HepG2 (cell line): ENCODE results near the gene MLST8. TPM values are rescaled to one million over a fixed set of nuclear protein-coding genes. Genes with fewer than 3 reads are reported as not detected.

ENCODE experiments used
- CREB1 ChIP-seq, 2 experiments: fragments of 450-650 bp in 1 of 2; IDR thresholded peaks; 2 replicates each; pipeline ENCODE4 v1.6.1; 2016 to 2017; ENCODE audit warnings: control low read depth in 1 of 2, mild to moderate bottlenecking in 1 of 2, missing compliant biosample characterization in 1 of 2, missing genetic modification characterization in 1 of 2
- DMAP1 ChIP-seq: IDR thresholded peaks from 2 replicates; pipeline ENCODE4 v1.6.1; 2016
- JUND ChIP-seq: sonication (generic); formaldehyde crosslinking; IDR thresholded peaks from 2 replicates; pipeline ENCODE4 v1.8.0; 2022; ENCODE audit warnings: mild to moderate bottlenecking, missing genetic modification reagents
- KLF6 ChIP-seq: IDR thresholded peaks from 2 replicates; pipeline ENCODE4 v1.8.0; 2016; ENCODE audit warnings: missing biosample characterization, missing genetic modification reagents
- LCORL ChIP-seq, 2 experiments: fragments of 450-650 bp in 1 of 2; sonication (generic) in 1 of 2; formaldehyde crosslinking in 1 of 2; IDR thresholded peaks; 2 replicates each; pipeline versions ENCODE4 v1.5.0 to v1.6.1; 2017 to 2020; ENCODE audit warnings: antibody characterized with exemption in 1 of 2, missing genetic modification reagents in 1 of 2
- MAFF ChIP-seq: IDR thresholded peaks from 2 replicates; pipeline ENCODE4 v1.6.1; 2011; ENCODE audit warnings: low read depth, low read length, improper control_type of control experiment
- MEF2D ChIP-seq: sonication (generic); formaldehyde crosslinking; IDR thresholded peaks from 2 replicates; pipeline ENCODE4 v1.5.1; 2020; ENCODE audit warnings: mild to moderate bottlenecking, missing genetic modification reagents
- POGZ ChIP-seq: sonication (generic); formaldehyde crosslinking; IDR thresholded peaks from 2 replicates; pipeline ENCODE4 v1.4.0; 2020; ENCODE audit warnings: mild to moderate bottlenecking, missing genetic modification reagents
- PRMT3 ChIP-seq: sonication (generic); formaldehyde crosslinking; IDR thresholded peaks from 2 replicates; pipeline ENCODE4 v1.8.1; 2022; ENCODE audit warnings: low read depth, mild to moderate bottlenecking, moderate library complexity, missing genetic modification reagents, borderline replicate concordance
- SAFB2 ChIP-seq: sonication (generic); formaldehyde crosslinking; IDR thresholded peaks from 2 replicates; pipeline ENCODE4 v1.5.1; 2020; ENCODE audit warnings: missing genetic modification reagents, low read depth, mild to moderate bottlenecking, borderline replicate concordance
- SETDB1 ChIP-seq: sonication (generic); formaldehyde crosslinking; IDR thresholded peaks from 2 replicates; pipeline ENCODE4 v1.5.1; 2020; ENCODE audit warnings: missing genetic modification reagents, mild to moderate bottlenecking, borderline replicate concordance
- TAF15 ChIP-seq: fragments of 200-400 bp; formaldehyde crosslinking; IDR thresholded peaks from one replicate; pipeline ENCODE4 v1.6.1; 2018; ENCODE audit warnings: mild to moderate bottlenecking, low read depth, low read length; ENCODE audit not compliant: poor library complexity, severe bottlenecking
- TEAD3 ChIP-seq: optimal IDR thresholded peaks from 2 replicates; pipeline ENCODE3; 2016; ENCODE audit warnings: borderline replicate concordance
- ZNF414 ChIP-seq: sonication (generic); formaldehyde crosslinking; IDR thresholded peaks from 2 replicates; pipeline ENCODE4 v1.5.0; 2020; ENCODE audit warnings: missing genetic modification reagents
- ZNF629 ChIP-seq: sonication (generic); formaldehyde crosslinking; conservative IDR thresholded peaks from 2 replicates; pipeline ENCODE4 v1.5.0; 2020; ENCODE audit warnings: missing genetic modification reagents
- ZNF878 ChIP-seq: sonication (generic); formaldehyde crosslinking; IDR thresholded peaks from 2 replicates; pipeline ENCODE4 v1.8.1; 2023; ENCODE audit warnings: mild to moderate bottlenecking, missing genetic modification reagents, moderate library complexity
- polyA plus RNA-seq, 8 experiments: library from polyadenylated mRNA; depleted of rRNA in 3 of 8; stranded (reverse) in 7 of 8; unstranded in 1 of 8; fragments of >200 nt; fragmentation: Illumina TruSeq in 4 of 8; extraction: Trizol in 4 of 8; gene quantifications; 2 replicates each; pipeline versions ENCODE4 v1.2.1 to v1.2.3, GENCODE V29; 2011 to 2016; ENCODE audit warnings: low read depth in 4 of 8, missing spikeins in 1 of 8, mixed read lengths in 1 of 8; ENCODE audit not compliant: insufficient read depth in 1 of 8
- total RNA-seq, 5 experiments: library from RNA; depleted of rRNA; stranded (reverse); fragments of >200 nt; fragmentation: Illumina TruSeq; extraction: Trizol; gene quantifications; 2 replicates each; pipeline ENCODE4 v1.2.3, GENCODE V29; 2016; ENCODE audit warnings: low read depth in 1 of 5
- TF ChIP-seq, protein P1 (sequence below): sonication (generic); formaldehyde crosslinking; IDR thresholded peaks from 2 replicates; pipeline ENCODE4 v1.4.0; 2020; ENCODE audit warnings: missing genetic modification reagents, mild to moderate bottlenecking, borderline replicate concordance
- TF ChIP-seq, protein P2 (sequence below): sonication (generic); formaldehyde crosslinking; IDR thresholded peaks from 2 replicates; pipeline ENCODE4 v1.9.0; 2021; ENCODE audit warnings: missing genetic modification reagents, mild to moderate bottlenecking, borderline replicate concordance
- TF ChIP-seq, protein P3 (sequence below): IDR thresholded peaks from 2 replicates; pipeline ENCODE4 v1.6.1; 2016; ENCODE audit warnings: low read depth, borderline replicate concordance
- TF ChIP-seq, protein P4 (sequence below): sonication (generic); formaldehyde crosslinking; IDR thresholded peaks from 2 replicates; pipeline ENCODE4 v1.8.0; 2022; ENCODE audit warnings: mild to moderate bottlenecking, missing genetic modification reagents, moderate library complexity

MLST8 gene
- total and polyA plus RNA-seq, 2 of the 13 experiments (the other 11 are each of a cell fraction or from before 2014, with no cell fraction given), result 30.8 to 72.7 TPM

- TF ChIP-seq, protein P1, sequence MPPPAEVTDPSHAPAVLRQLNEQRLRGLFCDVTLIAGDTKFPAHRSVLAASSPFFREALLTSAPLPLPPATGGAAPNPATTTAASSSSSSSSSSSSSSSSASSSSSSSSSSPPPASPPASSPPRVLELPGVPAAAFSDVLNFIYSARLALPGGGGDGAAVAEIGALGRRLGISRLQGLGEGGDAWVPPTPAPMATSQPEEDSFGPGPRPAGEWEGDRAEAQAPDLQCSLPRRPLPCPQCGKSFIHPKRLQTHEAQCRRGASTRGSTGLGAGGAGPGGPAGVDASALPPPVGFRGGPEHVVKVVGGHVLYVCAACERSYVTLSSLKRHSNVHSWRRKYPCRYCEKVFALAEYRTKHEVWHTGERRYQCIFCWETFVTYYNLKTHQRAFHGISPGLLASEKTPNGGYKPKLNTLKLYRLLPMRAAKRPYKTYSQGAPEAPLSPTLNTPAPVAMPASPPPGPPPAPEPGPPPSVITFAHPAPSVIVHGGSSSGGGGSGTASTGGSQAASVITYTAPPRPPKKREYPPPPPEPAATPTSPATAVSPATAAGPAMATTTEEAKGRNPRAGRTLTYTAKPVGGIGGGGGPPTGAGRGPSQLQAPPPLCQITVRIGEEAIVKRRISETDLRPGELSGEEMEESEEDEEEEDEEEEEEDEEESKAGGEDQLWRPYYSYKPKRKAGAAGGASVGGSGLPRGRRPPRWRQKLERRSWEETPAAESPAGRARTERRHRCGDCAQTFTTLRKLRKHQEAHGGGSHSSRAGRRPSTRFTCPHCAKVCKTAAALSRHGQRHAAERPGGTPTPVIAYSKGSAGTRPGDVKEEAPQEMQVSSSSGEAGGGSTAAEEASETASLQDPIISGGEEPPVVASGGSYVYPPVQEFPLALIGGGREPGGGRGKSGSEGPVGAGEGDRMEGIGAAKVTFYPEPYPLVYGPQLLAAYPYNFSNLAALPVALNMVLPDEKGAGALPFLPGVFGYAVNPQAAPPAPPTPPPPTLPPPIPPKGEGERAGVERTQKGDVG (CRISPR knock-in tag), result 0 out of 2 replicates have a peak, but pooled peaks have one; percentile 17
- TF ChIP-seq LCORL (IDR thresholded peaks at IDR 0.05), result no peak
- peak; percentile 68 for TF ChIP-seq LCORL (CRISPR knock-in tag; IDR thresholded peaks at IDR 0.05)
- peak; percentile 70; the same call in 1 of the 2 replicates for TF ChIP-seq DMAP1 (CRISPR knock-in tag)
- no peak for TF ChIP-seq CREB1 (IDR thresholded peaks at IDR 0.05)
- TF ChIP-seq CREB1 (CRISPR knock-in tag; IDR thresholded peaks at IDR 0.05), result 0 out of 2 replicates have a peak, but pooled peaks have one; percentile 49
- TF ChIP-seq, protein P2, sequence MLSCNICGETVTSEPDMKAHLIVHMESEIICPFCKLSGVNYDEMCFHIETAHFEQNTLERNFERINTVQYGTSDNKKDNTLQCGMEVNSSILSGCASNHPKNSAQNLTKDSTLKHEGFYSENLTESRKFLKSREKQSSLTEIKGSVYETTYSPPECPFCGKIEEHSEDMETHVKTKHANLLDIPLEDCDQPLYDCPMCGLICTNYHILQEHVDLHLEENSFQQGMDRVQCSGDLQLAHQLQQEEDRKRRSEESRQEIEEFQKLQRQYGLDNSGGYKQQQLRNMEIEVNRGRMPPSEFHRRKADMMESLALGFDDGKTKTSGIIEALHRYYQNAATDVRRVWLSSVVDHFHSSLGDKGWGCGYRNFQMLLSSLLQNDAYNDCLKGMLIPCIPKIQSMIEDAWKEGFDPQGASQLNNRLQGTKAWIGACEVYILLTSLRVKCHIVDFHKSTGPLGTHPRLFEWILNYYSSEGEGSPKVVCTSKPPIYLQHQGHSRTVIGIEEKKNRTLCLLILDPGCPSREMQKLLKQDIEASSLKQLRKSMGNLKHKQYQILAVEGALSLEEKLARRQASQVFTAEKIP (CRISPR knock-in tag), result no peak
- no peak for TF ChIP-seq TAF15
- TF ChIP-seq ZNF414 (CRISPR knock-in tag), result no peak
- TF ChIP-seq MEF2D (CRISPR knock-in tag), result no peak
- no peak for TF ChIP-seq POGZ (CRISPR knock-in tag)
- TF ChIP-seq, protein P3, sequence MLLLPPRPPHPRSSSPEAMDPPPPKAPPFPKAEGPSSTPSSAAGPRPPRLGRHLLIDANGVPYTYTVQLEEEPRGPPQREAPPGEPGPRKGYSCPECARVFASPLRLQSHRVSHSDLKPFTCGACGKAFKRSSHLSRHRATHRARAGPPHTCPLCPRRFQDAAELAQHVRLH (CRISPR knock-in tag), result no peak
- TF ChIP-seq ZNF629, result no peak
- TF ChIP-seq ZNF878 (CRISPR knock-in tag), result no peak
- TF ChIP-seq TEAD3, result peak; percentile 79
- TF ChIP-seq PRMT3 (CRISPR knock-in tag), result no peak
- TF ChIP-seq SETDB1 (CRISPR knock-in tag), result no peak
- TF ChIP-seq JUND, result no peak
- TF ChIP-seq MAFF, result no peak
- TF ChIP-seq, protein P4, sequence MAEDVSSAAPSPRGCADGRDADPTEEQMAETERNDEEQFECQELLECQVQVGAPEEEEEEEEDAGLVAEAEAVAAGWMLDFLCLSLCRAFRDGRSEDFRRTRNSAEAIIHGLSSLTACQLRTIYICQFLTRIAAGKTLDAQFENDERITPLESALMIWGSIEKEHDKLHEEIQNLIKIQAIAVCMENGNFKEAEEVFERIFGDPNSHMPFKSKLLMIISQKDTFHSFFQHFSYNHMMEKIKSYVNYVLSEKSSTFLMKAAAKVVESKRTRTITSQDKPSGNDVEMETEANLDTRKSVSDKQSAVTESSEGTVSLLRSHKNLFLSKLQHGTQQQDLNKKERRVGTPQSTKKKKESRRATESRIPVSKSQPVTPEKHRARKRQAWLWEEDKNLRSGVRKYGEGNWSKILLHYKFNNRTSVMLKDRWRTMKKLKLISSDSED (CRISPR knock-in tag), result no peak
- TF ChIP-seq KLF6, result no peak
- 0 out of 2 replicates have a peak, but pooled peaks have one; percentile 66 for TF ChIP-seq SAFB2
These were observed 41.9 kb upstream of the MLST8 start (continued) for GRCh38 chr16:2163211-2163881.
